ELF-1 (cell line): ENCODE results near the gene LRRTM4.
"Not testable (repeated sequence)": the region's sequence is repeated elsewhere in the genome, so short reads cannot be mapped to it uniquely, and the experiment has no call there.

Experiments used
- DNase-seq: peaks from one replicate; pipeline ENCODE4 v3.0.0-alpha.2; 2016; ENCODE audit warnings: low read depth, low spot score

LRRTM4 gene

GRCh38 chr2:76748581-76749296, 773.4 kb downstream of the LRRTM4 start:
- DNase-seq, result no peak

GRCh38 chr2:76745605-76746004, 776.6 kb downstream of the LRRTM4 start:
- no peak for DNase-seq

- DNase-seq, result peak; percentile 72
These were observed 784.6 kb downstream of the LRRTM4 start for GRCh38 chr2:76737607-76738006.

- DNase-seq, result no peak
These were observed 788.4 kb downstream of the LRRTM4 start for GRCh38 chr2:76733736-76734135.

DNA sequence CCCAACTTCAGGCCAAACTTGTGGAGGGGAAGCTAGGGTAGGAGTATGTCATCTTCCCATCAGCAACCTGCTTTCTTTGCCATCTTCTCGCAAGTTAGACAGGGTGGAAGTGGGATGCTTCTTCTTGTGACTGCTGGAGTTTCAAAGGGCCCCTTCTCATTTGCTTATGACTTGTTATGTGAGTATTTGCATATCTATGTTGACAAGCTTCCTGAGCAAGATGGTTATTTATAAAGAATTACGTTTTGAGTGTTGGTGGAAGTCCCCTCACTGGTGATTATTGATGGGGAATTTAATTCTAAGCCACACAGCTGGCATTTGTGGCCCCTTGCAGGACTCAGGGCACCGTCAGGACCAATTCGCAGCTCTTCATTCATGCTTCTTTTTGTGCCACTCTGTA, 791.0 kb downstream of the LRRTM4 start:
- DNase-seq, result no peak

DNA sequence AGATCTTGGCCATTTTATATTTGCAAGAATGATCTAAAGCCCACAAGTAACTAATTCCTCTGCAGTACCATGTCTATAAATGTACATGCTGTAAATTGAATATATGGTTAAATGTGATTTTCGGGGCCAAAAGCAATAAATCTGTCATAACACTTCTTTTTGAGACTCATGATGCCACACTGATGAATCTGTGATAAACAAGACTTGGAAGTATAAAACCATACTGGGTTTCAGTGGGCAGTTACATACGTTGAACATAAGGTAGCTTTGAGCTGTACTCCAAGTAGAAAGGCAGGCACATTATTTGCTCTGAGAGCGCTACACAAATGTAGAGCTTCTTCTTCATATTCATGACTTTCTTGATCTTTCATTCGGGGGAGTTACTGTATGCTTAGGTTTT, 792.2 kb downstream of the LRRTM4 start:
- no peak for DNase-seq

DNA sequence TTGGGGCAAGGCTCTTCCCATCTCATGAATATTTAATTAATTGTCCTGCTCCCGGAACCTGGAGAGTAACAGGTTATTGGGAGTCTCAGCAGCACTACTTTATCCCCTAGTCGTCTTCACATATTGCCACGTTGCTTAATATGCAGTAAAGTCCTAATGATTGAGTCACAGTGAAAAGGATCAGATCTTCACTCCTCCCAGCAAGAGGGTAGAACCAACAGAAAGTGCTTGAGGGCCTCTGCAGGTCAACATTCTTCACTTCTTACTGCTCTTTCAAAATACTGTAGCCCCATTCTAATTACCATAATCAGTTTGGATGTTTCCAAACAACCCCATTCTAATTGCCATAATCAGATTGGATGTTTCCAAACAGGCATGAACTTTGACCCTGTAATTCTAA, 801.0 kb downstream of the LRRTM4 start:
- DNase-seq, result no peak

DNA sequence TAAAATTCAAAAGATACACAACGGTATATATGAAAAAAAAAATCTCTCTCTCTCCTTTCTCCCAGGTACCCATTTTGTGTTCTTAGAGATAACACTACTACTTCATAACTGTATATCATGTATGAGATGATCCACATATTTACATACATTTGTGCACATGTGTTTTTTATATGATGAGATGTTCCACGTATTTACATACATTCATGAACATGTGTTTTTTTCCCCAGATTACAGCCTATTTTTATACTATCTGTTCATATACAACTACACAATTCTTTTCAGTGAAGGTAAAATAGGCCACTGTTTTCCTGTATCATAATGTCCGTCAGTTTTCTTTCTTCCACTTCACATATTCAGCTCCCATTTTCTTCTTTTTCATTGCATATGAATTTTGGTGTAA, 808.9 kb downstream of the LRRTM4 start:
- DNase-seq, result no peak

GRCh38 chr2:76711490-76711889, 810.7 kb downstream of the LRRTM4 start:
- DNase-seq, result peak; percentile 26

DNA sequence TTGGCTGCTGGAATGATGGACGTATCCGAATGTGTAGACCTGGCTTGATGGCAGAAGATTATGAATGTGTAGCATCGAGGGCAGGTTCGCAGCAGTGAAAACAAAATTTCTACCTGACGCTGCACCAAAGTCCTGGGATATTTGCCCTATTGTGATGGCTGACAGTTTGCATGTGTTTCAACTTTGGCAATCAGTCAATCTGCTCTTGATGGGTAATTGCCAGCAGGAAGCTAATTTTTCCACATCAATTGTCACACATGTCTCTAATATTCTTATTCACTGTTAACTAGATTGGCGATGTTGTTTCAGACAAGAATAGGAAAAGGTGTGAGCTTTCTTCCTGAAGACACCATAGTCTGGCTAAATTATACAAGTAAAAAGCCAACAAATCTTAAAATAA, 821.3 kb downstream of the LRRTM4 start:
- DNase-seq, result no peak

- DNase-seq, result not testable (repeated sequence)
These were observed 824.0 kb downstream of the LRRTM4 start for GRCh38 chr2:76697998-76698713.
